HCT116 (cell line): ENCODE results near the gene CACNA1S. TPM values are rescaled to one million over a fixed set of nuclear protein-coding genes. Genes with fewer than 3 reads are reported as not detected.

ENCODE experiments used
- ATAC-seq: fragments of 200-7000 bp; cut with Tn5 transposase; 2 replicates; pipeline ENCODE4 v1.9.1; 2020; ENCODE audit warnings: mild to moderate bottlenecking, moderate library complexity
- BruUV-seq: library from RNA; stranded (reverse); fragments of 400-500 nt; replicated peaks from 2 replicates; lab custom pipeline; 2021; lab: Mats Ljungman, UMichigan
- CTCF ChIA-PET: fragments of 300-600 bp; sonication (Branson Sonifier 250); formaldehyde crosslinking; loops from one replicate; lab custom pipeline; 2021; ENCODE audit warnings: antibody characterized with exemption; lab: Charles Lee
- POLR2A ChIA-PET: fragments of 300-600, 350-600 bp; sonication (Branson Sonifier 250); formaldehyde crosslinking; loops from one replicate; lab custom pipeline; 2021; ENCODE audit warnings: antibody characterized with exemption; lab: Charles Lee
- RAD21 ChIA-PET, 2 experiments: fragments of 300-600 bp; sonication (Branson Sonifier 250); formaldehyde crosslinking; loops; one replicate each; lab custom pipeline; 2023; ENCODE audit warnings: low total read pairs in 2 of 2; ENCODE audit not compliant: uncharacterized antibody in 2 of 2, unreplicated experiment in 2 of 2, low non-redundant PET in 1 of 2; lab: Charles Lee
- DNase-seq: peaks from one replicate; pipeline ENCODE4 v3.0.0-alpha.2; 2010; ENCODE audit warnings: low read depth, low spot score
- H2AFZ ChIP-seq: fragments of 200-600 bp; shearing (Covaris generic), sonication (generic); 2 replicates; pipeline ENCODE4 v1.6.1; 2017; ENCODE audit warnings: low read depth, mixed run types, mixed read lengths, antibody characterized with exemption, low read length; ENCODE audit not compliant: poor library complexity, severe bottlenecking
- H3K27ac ChIP-seq: 2 replicates; pipeline ENCODE4 v1.5.1; 2012; ENCODE audit warnings: low read depth, low read length
- H3K27me3 ChIP-seq: fragments of 200-600 bp; sonication (generic); 2 replicates; pipeline ENCODE4 v1.6.1; 2016; ENCODE audit warnings: mixed run types, low read length, mixed read lengths; ENCODE audit not compliant: insufficient read depth
- H3K36me3 ChIP-seq, 2 experiments: fragments of 200-500 bp in 1 of 2; fragments of 200-600 bp in 1 of 2; sonication (Bioruptor generic) in 1 of 2; sonication (generic) in 1 of 2; 2 replicates each; pipeline versions ENCODE4 v1.5.1 to v1.6.1; 2014 to 2016; ENCODE audit warnings: low read length in 2 of 2, inconsistent platforms in 1 of 2, mixed read lengths in 1 of 2, mixed run types in 1 of 2; ENCODE audit not compliant: insufficient read depth in 2 of 2, control insufficient read depth in 1 of 2
- H3K4me1 ChIP-seq, 2 experiments: fragments of 200-600 bp in 1 of 2; sonication (generic) in 1 of 2; 2 replicates each; pipeline versions ENCODE4 v1.5.1 to v1.6.1; 2012 to 2017; ENCODE audit warnings: low read length in 2 of 2, inconsistent platforms in 1 of 2, mild to moderate bottlenecking in 1 of 2, mixed read lengths in 1 of 2, mixed run types in 1 of 2, moderate library complexity in 1 of 2; ENCODE audit not compliant: insufficient read depth in 2 of 2, control insufficient read depth in 1 of 2
- H3K4me2 ChIP-seq: fragments of 200-600 bp; sonication (generic); 2 replicates; pipeline ENCODE4 v1.6.1; 2017; ENCODE audit warnings: mixed run types, low read length, mixed read lengths
- H3K4me3 ChIP-seq, 2 experiments: fragments of 200-600 bp in 1 of 2; sonication (generic) in 1 of 2; replicated peaks in 1 of 2; 2 replicates each; pipeline ENCODE4 v1.5.1; 2011 to 2016; ENCODE audit warnings: low read length in 2 of 2, control low read depth in 1 of 2, low read depth in 1 of 2, mild to moderate bottlenecking in 1 of 2, mixed read lengths in 1 of 2, mixed run types in 1 of 2
- H3K79me2 ChIP-seq: fragments of 200-600 bp; sonication (generic); 2 replicates; pipeline ENCODE4 v1.6.1; 2017; ENCODE audit warnings: mild to moderate bottlenecking, mixed run types, low read length, moderate library complexity, mixed read lengths; ENCODE audit not compliant: insufficient read depth
- H3K9ac ChIP-seq: fragments of 200-600 bp; sonication (generic); 2 replicates; pipeline ENCODE4 v1.6.1; 2016; ENCODE audit warnings: low read length, mixed read lengths
- H3K9me2 ChIP-seq: fragments of 200-600 bp; sonication (generic), shearing (Covaris generic); 2 replicates; pipeline ENCODE4 v1.6.1; 2017; ENCODE audit warnings: mixed run types, mild to moderate bottlenecking, moderate library complexity; ENCODE audit not compliant: insufficient read depth
- H3K9me3 ChIP-seq, 2 experiments: fragments of 200-500 bp in 1 of 2; fragments of 200-600 bp in 1 of 2; sonication (Bioruptor generic) in 1 of 2; sonication (generic) in 1 of 2; 2 replicates each; pipeline ENCODE4 v1.6.1; 2014 to 2017; ENCODE audit warnings: low read length in 2 of 2, mixed read lengths in 2 of 2, inconsistent platforms in 1 of 2, low read depth in 1 of 2, mild to moderate bottlenecking in 1 of 2, mixed run types in 1 of 2, moderate library complexity in 1 of 2; ENCODE audit not compliant: control insufficient read depth in 1 of 2, insufficient read depth in 1 of 2
- H4K20me1 ChIP-seq: fragments of 200-600 bp; sonication (generic), shearing (Covaris generic); 2 replicates; pipeline ENCODE4 v1.6.1; 2017; ENCODE audit warnings: mixed run types, mild to moderate bottlenecking, moderate library complexity; ENCODE audit not compliant: insufficient read depth
- EZH2 ChIP-seq: fragments of 200-600 bp; sonication (generic); IDR thresholded peaks from 2 replicates; pipeline ENCODE4 v1.6.1; 2017; ENCODE audit warnings: antibody characterized with exemption, mixed run types
- EZH2phosphoT487 ChIP-seq: fragments of 200-600 bp; IDR thresholded peaks from 2 replicates; pipeline ENCODE4 v1.6.1; 2018; ENCODE audit warnings: antibody characterized with exemption, borderline replicate concordance
- POLR2A ChIP-seq: IDR thresholded peaks from 2 replicates; pipeline ENCODE4 v1.7.0; 2011; ENCODE audit warnings: borderline replicate concordance; ENCODE audit not compliant: insufficient read depth, insufficient read length; ENCODE audit errors: extremely low read depth
- RAD21 ChIP-seq: IDR thresholded peaks from 2 replicates; pipeline ENCODE4 v1.6.1; 2012; ENCODE audit warnings: low read depth, mild to moderate bottlenecking
- SP1 ChIP-seq: IDR thresholded peaks from 2 replicates; pipeline ENCODE4 v1.6.1; 2012; ENCODE audit warnings: low read depth
- SRF ChIP-seq: IDR thresholded peaks from 2 replicates; pipeline ENCODE4 v1.6.1; 2012; ENCODE audit warnings: low read depth
- YY1 ChIP-seq: IDR thresholded peaks from 2 replicates; pipeline ENCODE4 v1.6.1; 2011; ENCODE audit warnings: low read length, low read depth, moderate library complexity, mild to moderate bottlenecking; ENCODE audit not compliant: insufficient replicate concordance; ENCODE audit errors: extremely low read depth
- intact Hi-C: fragments of 100-400 bp; cut with micrococcal nuclease; formaldehyde crosslinking; loops from 2 replicates; pipeline ENCODE4 v1.10.0; 2022
- total RNA-seq: library from RNA; stranded (reverse); gene quantifications from one replicate; pipeline ENCODE4 v1.2.1, GENCODE V29; 2021; ENCODE audit not compliant: unreplicated experiment
- TF ChIP-seq, protein P1 (sequence below): IDR thresholded peaks from 2 replicates; pipeline ENCODE4 v1.6.1; 2012; ENCODE audit warnings: low read depth
- TF ChIP-seq, protein P2 (sequence below), 3 experiments: fragments of 200-600 bp in 1 of 3; sonication (generic) in 1 of 3; IDR thresholded peaks in 2 of 3; conservative IDR thresholded peaks in 1 of 3; 2 replicates each; pipeline ENCODE4 v1.5.1; 2012 to 2017; ENCODE audit warnings: low read depth in 2 of 3, low read length in 2 of 3, antibody characterized with exemption in 1 of 3, borderline replicate concordance in 1 of 3, control low read depth in 1 of 3, mild to moderate bottlenecking in 1 of 3, mixed read lengths in 1 of 3, mixed run types in 1 of 3, moderate library complexity in 1 of 3; ENCODE audit not compliant: insufficient read depth in 1 of 3

Gene CACNA1S
- total RNA-seq, 1 experiment from 2014 or later: not detected

GRCh38 chr1:201060586-201060985, 51.6 kb downstream of the CACNA1S start:
- Histone ChIP-seq H3K27ac (no peak overlapping the region), H3K36me3 (no peaks in the 10 kb centered on the region), H2AFZ (no peak overlapping the region), H3K79me2 (no peaks in the 10 kb centered on the region), H3K27me3 (0 out of 2 replicates have a peak, but pooled peaks cover 5% of the 10 kb centered on the region), H4K20me1 (no peaks in the 10 kb centered on the region), H3K9me2 (no peaks in the 10 kb centered on the region), H3K4me2 (no peak overlapping the region), H3K4me1 (no peaks in the 10 kb centered on the region), H3K9ac (no peak overlapping the region), H3K9me3 (no peaks in the 10 kb centered on the region), H3K4me3 (no peak overlapping the region)
- RAD21 ChIA-PET: no interaction called here
- intact Hi-C loops: no loop called here
- TF ChIP-seq YY1 (no peak), SRF (no peak), EZH2 (no peak), SP1 (no peak), RAD21 (no peak), EZH2phosphoT487 (no peak), POLR2A (no peak)
- TF ChIP-seq, protein P1, sequence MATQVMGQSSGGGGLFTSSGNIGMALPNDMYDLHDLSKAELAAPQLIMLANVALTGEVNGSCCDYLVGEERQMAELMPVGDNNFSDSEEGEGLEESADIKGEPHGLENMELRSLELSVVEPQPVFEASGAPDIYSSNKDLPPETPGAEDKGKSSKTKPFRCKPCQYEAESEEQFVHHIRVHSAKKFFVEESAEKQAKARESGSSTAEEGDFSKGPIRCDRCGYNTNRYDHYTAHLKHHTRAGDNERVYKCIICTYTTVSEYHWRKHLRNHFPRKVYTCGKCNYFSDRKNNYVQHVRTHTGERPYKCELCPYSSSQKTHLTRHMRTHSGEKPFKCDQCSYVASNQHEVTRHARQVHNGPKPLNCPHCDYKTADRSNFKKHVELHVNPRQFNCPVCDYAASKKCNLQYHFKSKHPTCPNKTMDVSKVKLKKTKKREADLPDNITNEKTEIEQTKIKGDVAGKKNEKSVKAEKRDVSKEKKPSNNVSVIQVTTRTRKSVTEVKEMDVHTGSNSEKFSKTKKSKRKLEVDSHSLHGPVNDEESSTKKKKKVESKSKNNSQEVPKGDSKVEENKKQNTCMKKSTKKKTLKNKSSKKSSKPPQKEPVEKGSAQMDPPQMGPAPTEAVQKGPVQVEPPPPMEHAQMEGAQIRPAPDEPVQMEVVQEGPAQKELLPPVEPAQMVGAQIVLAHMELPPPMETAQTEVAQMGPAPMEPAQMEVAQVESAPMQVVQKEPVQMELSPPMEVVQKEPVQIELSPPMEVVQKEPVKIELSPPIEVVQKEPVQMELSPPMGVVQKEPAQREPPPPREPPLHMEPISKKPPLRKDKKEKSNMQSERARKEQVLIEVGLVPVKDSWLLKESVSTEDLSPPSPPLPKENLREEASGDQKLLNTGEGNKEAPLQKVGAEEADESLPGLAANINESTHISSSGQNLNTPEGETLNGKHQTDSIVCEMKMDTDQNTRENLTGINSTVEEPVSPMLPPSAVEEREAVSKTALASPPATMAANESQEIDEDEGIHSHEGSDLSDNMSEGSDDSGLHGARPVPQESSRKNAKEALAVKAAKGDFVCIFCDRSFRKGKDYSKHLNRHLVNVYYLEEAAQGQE: no peak
- TF ChIP-seq, protein P2, sequence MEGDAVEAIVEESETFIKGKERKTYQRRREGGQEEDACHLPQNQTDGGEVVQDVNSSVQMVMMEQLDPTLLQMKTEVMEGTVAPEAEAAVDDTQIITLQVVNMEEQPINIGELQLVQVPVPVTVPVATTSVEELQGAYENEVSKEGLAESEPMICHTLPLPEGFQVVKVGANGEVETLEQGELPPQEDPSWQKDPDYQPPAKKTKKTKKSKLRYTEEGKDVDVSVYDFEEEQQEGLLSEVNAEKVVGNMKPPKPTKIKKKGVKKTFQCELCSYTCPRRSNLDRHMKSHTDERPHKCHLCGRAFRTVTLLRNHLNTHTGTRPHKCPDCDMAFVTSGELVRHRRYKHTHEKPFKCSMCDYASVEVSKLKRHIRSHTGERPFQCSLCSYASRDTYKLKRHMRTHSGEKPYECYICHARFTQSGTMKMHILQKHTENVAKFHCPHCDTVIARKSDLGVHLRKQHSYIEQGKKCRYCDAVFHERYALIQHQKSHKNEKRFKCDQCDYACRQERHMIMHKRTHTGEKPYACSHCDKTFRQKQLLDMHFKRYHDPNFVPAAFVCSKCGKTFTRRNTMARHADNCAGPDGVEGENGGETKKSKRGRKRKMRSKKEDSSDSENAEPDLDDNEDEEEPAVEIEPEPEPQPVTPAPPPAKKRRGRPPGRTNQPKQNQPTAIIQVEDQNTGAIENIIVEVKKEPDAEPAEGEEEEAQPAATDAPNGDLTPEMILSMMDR (IDR thresholded peaks at IDR 0.05 in 2 of 3, conservative IDR thresholded peaks at IDR 0.05 in 1 of 3; ENCODE audit: borderline replicate concordance in 1 of 3, insufficient read depth in 1 of 3, low read depth in 2 of 3, low read length in 2 of 3): no peak
- POLR2A ChIA-PET: no interaction called here
- CTCF ChIA-PET: no interaction called here
- no peak for DNase-seq
- BruUV-seq: no TSS peak
- peak; percentile 25; the same call in 1 of the 2 replicates for ATAC-seq
